Upper lobe of left lung (tissue), 6 donors: ENCODE measurements around the gene FLNC. TPM values are rescaled to one million over a fixed set of nuclear protein-coding genes. Genes with fewer than 3 reads are reported as not detected.

Source experiments
- ATAC-seq, 2 donors: fragments of 200-7000 bp; cut with Tn5 transposase; one replicate each; pipeline ENCODE4 v1.9.1; 2022; ENCODE audit warnings: mild to moderate bottlenecking in 2 of 2, moderate library complexity in 2 of 2; ENCODE audit not compliant: low FRiP score in 2 of 2
- DNase-seq, 2 donors: peaks; one replicate each; pipeline ENCODE4 v3.0.0-alpha.2; 2019 to 2020
- H3K27ac ChIP-seq, 4 donors: fragments of 200-600 bp; sonication (generic); one replicate each; pipeline ENCODE4 v1.5.1; 2016 to 2019
- H3K27me3 ChIP-seq, 4 donors: fragments of 200-600 bp; sonication (generic); one replicate each; pipeline ENCODE4 v1.5.1; 2017 to 2019
- H3K36me3 ChIP-seq, 4 donors: fragments of 200-600 bp; sonication (generic); one replicate each; pipeline ENCODE4 v1.5.1; 2016 to 2019
- H3K4me1 ChIP-seq, 4 donors: fragments of 200-600 bp; sonication (generic); one replicate each; pipeline ENCODE4 v1.5.1; 2018 to 2019
- H3K4me3 ChIP-seq, 4 donors: fragments of 200-600 bp; sonication (generic); one replicate each; pipeline ENCODE4 v1.5.1; 2017 to 2019; ENCODE audit warnings: mild to moderate bottlenecking in 2 of 4, moderate library complexity in 1 of 4
- H3K9me3 ChIP-seq, 4 donors: fragments of 200-600 bp; sonication (generic); one replicate each; pipeline ENCODE4 v1.5.1; 2018 to 2019
- CTCF ChIP-seq, 6 experiments: fragments of 450-650 bp in 4 of 6; fragments of 200-600 bp in 2 of 6; sonication (generic) in 2 of 6; IDR thresholded peaks; one replicate each; pipeline ENCODE4 v1.5.1; 2016 to 2019; ENCODE audit warnings: antibody characterized with exemption in 6 of 6
- EP300 ChIP-seq, 4 donors: sonication (generic); formaldehyde crosslinking; IDR thresholded peaks; one replicate each; pipeline ENCODE4 v1.5.1; 2017; ENCODE audit warnings: antibody characterized with exemption in 4 of 4, control low read depth in 2 of 4
- POLR2A ChIP-seq, 4 donors: fragments of 450-650 bp; IDR thresholded peaks; one replicate each; pipeline ENCODE4 v1.5.1; 2016 to 2017; ENCODE audit warnings: antibody characterized with exemption in 4 of 4, mild to moderate bottlenecking in 2 of 4
- POLR2AphosphoS5 ChIP-seq, 2 donors: sonication (generic); formaldehyde crosslinking; IDR thresholded peaks; one replicate each; pipeline ENCODE4 v1.5.1; 2017; ENCODE audit warnings: antibody characterized with exemption in 2 of 2
- WGBS, 2 donors: methylation state at CpG; one replicate each; pipeline ENCODE4 v1.1.5; 2017 to 2018; 5-methylcytosine and 5-hydroxymethylcytosine counted together
- total RNA-seq, 6 donors: library from RNA; depleted of rRNA in 4 of 6; stranded (reverse); fragments of >200 nt in 4 of 6; gene quantifications; one replicate each; pipeline versions ENCODE4 v1.1.0 to v1.2.1, GENCODE V29; 2016 to 2021
- donor health status: DM: no; HTN: no; CAD: no; lungs with moderate emphysema.
- donor health status: DM: no; HTN: yes; CAD: no; lungs with severe emphysema.

The FLNC gene
- total RNA-seq, 6 donors from 2014 or later, result 2.1 to 19.6 (median 4.9) TPM

GRCh38 chr7:128879461-128879938 is 49.3 kb downstream of the FLNC start:
- Histone ChIP-seq H3K27me3 (no peaks in the 10 kb centered on the region), H3K9me3 (no peaks in the 10 kb centered on the region), H3K36me3 (no peaks in the 10 kb centered on the region), H3K27ac (no peak overlapping the region), H3K4me1 (no peaks in the 10 kb centered on the region), H3K4me3 (no peak overlapping the region)
- TF ChIP-seq POLR2A (IDR thresholded peaks at IDR 0.05) (no peak), POLR2AphosphoS5 (IDR thresholded peaks at IDR 0.05) (no peak), EP300 (IDR thresholded peaks at IDR 0.05) (no peak), CTCF (IDR thresholded peaks at IDR 0.05) (no peak)
- DNase-seq (peak in 1 of 2 donors; percentile 79), ATAC-seq (no peak)
- WGBS, 2 donors, result 87 to 90% methylated on average over 16 to 19 of the region's 19 CpGs

- H3K27me3 ChIP-seq, result no peaks in the 10 kb centered on the region
- H3K36me3 ChIP-seq, result no peaks in the 10 kb centered on the region
- WGBS, 2 donors, result 44 to 76% methylated on average over 15 to 28 of the region's 31 CpGs
- no peak overlapping the region for H3K27ac ChIP-seq
- H3K4me3 ChIP-seq, result no peak overlapping the region
- H3K4me1 ChIP-seq, result no peaks in the 10 kb centered on the region
- DNase-seq (peak; percentile 67 to 76), ATAC-seq (peak; percentile 63 to 71)
- TF ChIP-seq POLR2AphosphoS5 (IDR thresholded peaks at IDR 0.05) (no peak), CTCF (IDR thresholded peaks at IDR 0.05) (peak; percentile 34 to 89 (median 76))
- H3K9me3 ChIP-seq, result no peaks in the 10 kb centered on the region
These were observed 49.9 kb downstream of the FLNC start for GRCh38 chr7:128879939-128880746.

- no peaks in the 10 kb centered on the region for H3K36me3 ChIP-seq
- 81 to 87% methylated on average over 11 of the region's 11 CpGs for WGBS, 2 donors
- no peaks in the 10 kb centered on the region for H3K9me3 ChIP-seq
- DNase-seq, result no peak
- TF ChIP-seq CTCF (IDR thresholded peaks at IDR 0.05) (no peak), POLR2AphosphoS5 (IDR thresholded peaks at IDR 0.05) (no peak), POLR2A (IDR thresholded peaks at IDR 0.05) (no peak), EP300 (IDR thresholded peaks at IDR 0.05) (no peak)
- no peak overlapping the region for H3K27ac ChIP-seq
- no peak overlapping the region for H3K4me3 ChIP-seq
- no peaks in the 10 kb centered on the region for H3K4me1 ChIP-seq
- H3K27me3 ChIP-seq, result no peaks in the 10 kb centered on the region
- ATAC-seq, result no peak
These were observed 50.7 kb downstream of the FLNC start for GRCh38 chr7:128880791-128881457.

- Histone ChIP-seq H3K4me1 (no peaks in the 10 kb centered on the region), H3K27me3 (no peaks in the 10 kb centered on the region), H3K36me3 (no peaks in the 10 kb centered on the region), H3K4me3 (no peak overlapping the region), H3K9me3 (no peaks in the 10 kb centered on the region), H3K27ac (no peak overlapping the region)
- ATAC-seq, result no peak
- no peak for DNase-seq
- 85 to 89% methylated on average over 10 of the region's 10 CpGs for WGBS, 2 donors
- no peak for TF ChIP-seq CTCF (IDR thresholded peaks at IDR 0.05)
- no peak for TF ChIP-seq POLR2AphosphoS5 (IDR thresholded peaks at IDR 0.05)
- no peak for TF ChIP-seq EP300 (IDR thresholded peaks at IDR 0.05)
- TF ChIP-seq POLR2A (IDR thresholded peaks at IDR 0.05), result no peak
These were observed 51.4 kb downstream of the FLNC start for GRCh38 chr7:128881458-128882125.
